HCT116 (cell line): ENCODE results near the gene ELAVL3. TPM values are rescaled to one million over a fixed set of nuclear protein-coding genes. Genes with fewer than 3 reads are reported as not detected.

Experiments
- ATAC-seq: fragments of 200-7000 bp; cut with Tn5 transposase; 2 replicates; pipeline ENCODE4 v1.9.1; 2020; ENCODE audit warnings: mild to moderate bottlenecking, moderate library complexity
- BruUV-seq: library from RNA; stranded (reverse); fragments of 400-500 nt; replicated peaks from 2 replicates; lab custom pipeline; 2021; lab: Mats Ljungman, UMichigan
- CTCF ChIA-PET: fragments of 300-600 bp; sonication (Branson Sonifier 250); formaldehyde crosslinking; loops from one replicate; lab custom pipeline; 2021; ENCODE audit warnings: antibody characterized with exemption; lab: Charles Lee
- POLR2A ChIA-PET: fragments of 300-600, 350-600 bp; sonication (Branson Sonifier 250); formaldehyde crosslinking; loops from one replicate; lab custom pipeline; 2021; ENCODE audit warnings: antibody characterized with exemption; lab: Charles Lee
- RAD21 ChIA-PET, 2 experiments: fragments of 300-600 bp; sonication (Branson Sonifier 250); formaldehyde crosslinking; loops; one replicate each; lab custom pipeline; 2023; ENCODE audit warnings: low total read pairs in 2 of 2; ENCODE audit not compliant: uncharacterized antibody in 2 of 2, unreplicated experiment in 2 of 2, low non-redundant PET in 1 of 2; lab: Charles Lee
- DNase-seq: peaks from one replicate; pipeline ENCODE4 v3.0.0-alpha.2; 2010; ENCODE audit warnings: low read depth, low spot score
- H2AFZ ChIP-seq: fragments of 200-600 bp; shearing (Covaris generic), sonication (generic); 2 replicates; pipeline ENCODE4 v1.6.1; 2017; ENCODE audit warnings: low read depth, mixed run types, mixed read lengths, antibody characterized with exemption, low read length; ENCODE audit not compliant: poor library complexity, severe bottlenecking
- H3K27ac ChIP-seq: 2 replicates; pipeline ENCODE4 v1.5.1; 2012; ENCODE audit warnings: low read depth, low read length
- H3K27me3 ChIP-seq: fragments of 200-600 bp; sonication (generic); 2 replicates; pipeline ENCODE4 v1.6.1; 2016; ENCODE audit warnings: mixed run types, low read length, mixed read lengths; ENCODE audit not compliant: insufficient read depth
- H3K36me3 ChIP-seq, 2 experiments: fragments of 200-500 bp in 1 of 2; fragments of 200-600 bp in 1 of 2; sonication (Bioruptor generic) in 1 of 2; sonication (generic) in 1 of 2; 2 replicates each; pipeline versions ENCODE4 v1.5.1 to v1.6.1; 2014 to 2016; ENCODE audit warnings: low read length in 2 of 2, inconsistent platforms in 1 of 2, mixed read lengths in 1 of 2, mixed run types in 1 of 2; ENCODE audit not compliant: insufficient read depth in 2 of 2, control insufficient read depth in 1 of 2
- H3K4me1 ChIP-seq, 2 experiments: fragments of 200-600 bp in 1 of 2; sonication (generic) in 1 of 2; 2 replicates each; pipeline versions ENCODE4 v1.5.1 to v1.6.1; 2012 to 2017; ENCODE audit warnings: low read length in 2 of 2, inconsistent platforms in 1 of 2, mild to moderate bottlenecking in 1 of 2, mixed read lengths in 1 of 2, mixed run types in 1 of 2, moderate library complexity in 1 of 2; ENCODE audit not compliant: insufficient read depth in 2 of 2, control insufficient read depth in 1 of 2
- H3K4me2 ChIP-seq: fragments of 200-600 bp; sonication (generic); 2 replicates; pipeline ENCODE4 v1.6.1; 2017; ENCODE audit warnings: mixed run types, low read length, mixed read lengths
- H3K4me3 ChIP-seq, 2 experiments: fragments of 200-600 bp in 1 of 2; sonication (generic) in 1 of 2; replicated peaks in 1 of 2; 2 replicates each; pipeline ENCODE4 v1.5.1; 2011 to 2016; ENCODE audit warnings: low read length in 2 of 2, control low read depth in 1 of 2, low read depth in 1 of 2, mild to moderate bottlenecking in 1 of 2, mixed read lengths in 1 of 2, mixed run types in 1 of 2
- H3K79me2 ChIP-seq: fragments of 200-600 bp; sonication (generic); 2 replicates; pipeline ENCODE4 v1.6.1; 2017; ENCODE audit warnings: mild to moderate bottlenecking, mixed run types, low read length, moderate library complexity, mixed read lengths; ENCODE audit not compliant: insufficient read depth
- H3K9ac ChIP-seq: fragments of 200-600 bp; sonication (generic); 2 replicates; pipeline ENCODE4 v1.6.1; 2016; ENCODE audit warnings: low read length, mixed read lengths
- H3K9me2 ChIP-seq: fragments of 200-600 bp; sonication (generic), shearing (Covaris generic); 2 replicates; pipeline ENCODE4 v1.6.1; 2017; ENCODE audit warnings: mixed run types, mild to moderate bottlenecking, moderate library complexity; ENCODE audit not compliant: insufficient read depth
- H3K9me3 ChIP-seq, 2 experiments: fragments of 200-500 bp in 1 of 2; fragments of 200-600 bp in 1 of 2; sonication (Bioruptor generic) in 1 of 2; sonication (generic) in 1 of 2; 2 replicates each; pipeline ENCODE4 v1.6.1; 2014 to 2017; ENCODE audit warnings: low read length in 2 of 2, mixed read lengths in 2 of 2, inconsistent platforms in 1 of 2, low read depth in 1 of 2, mild to moderate bottlenecking in 1 of 2, mixed run types in 1 of 2, moderate library complexity in 1 of 2; ENCODE audit not compliant: control insufficient read depth in 1 of 2, insufficient read depth in 1 of 2
- H4K20me1 ChIP-seq: fragments of 200-600 bp; sonication (generic), shearing (Covaris generic); 2 replicates; pipeline ENCODE4 v1.6.1; 2017; ENCODE audit warnings: mixed run types, mild to moderate bottlenecking, moderate library complexity; ENCODE audit not compliant: insufficient read depth
- FOSL1 ChIP-seq: IDR thresholded peaks from 2 replicates; pipeline ENCODE4 v1.6.1; 2012; ENCODE audit warnings: low read depth
- SP1 ChIP-seq: IDR thresholded peaks from 2 replicates; pipeline ENCODE4 v1.6.1; 2012; ENCODE audit warnings: low read depth
- SRF ChIP-seq: IDR thresholded peaks from 2 replicates; pipeline ENCODE4 v1.6.1; 2012; ENCODE audit warnings: low read depth
- intact Hi-C: fragments of 100-400 bp; cut with micrococcal nuclease; formaldehyde crosslinking; loops from 2 replicates; pipeline ENCODE4 v1.10.0; 2022
- microRNA-seq: library from miRNA; unstranded; fragments of <30 nt; microRNA quantifications from one replicate; pipeline ENCODE4, GENCODE V29; 2016; ENCODE audit warnings: borderline number of aligned reads
- total RNA-seq: library from RNA; stranded (reverse); gene quantifications from one replicate; pipeline ENCODE4 v1.2.1, GENCODE V29; 2021; ENCODE audit not compliant: unreplicated experiment

Gene ELAVL3
- total RNA-seq, 1 experiment from 2014 or later, result 0.05 TPM

DNA sequence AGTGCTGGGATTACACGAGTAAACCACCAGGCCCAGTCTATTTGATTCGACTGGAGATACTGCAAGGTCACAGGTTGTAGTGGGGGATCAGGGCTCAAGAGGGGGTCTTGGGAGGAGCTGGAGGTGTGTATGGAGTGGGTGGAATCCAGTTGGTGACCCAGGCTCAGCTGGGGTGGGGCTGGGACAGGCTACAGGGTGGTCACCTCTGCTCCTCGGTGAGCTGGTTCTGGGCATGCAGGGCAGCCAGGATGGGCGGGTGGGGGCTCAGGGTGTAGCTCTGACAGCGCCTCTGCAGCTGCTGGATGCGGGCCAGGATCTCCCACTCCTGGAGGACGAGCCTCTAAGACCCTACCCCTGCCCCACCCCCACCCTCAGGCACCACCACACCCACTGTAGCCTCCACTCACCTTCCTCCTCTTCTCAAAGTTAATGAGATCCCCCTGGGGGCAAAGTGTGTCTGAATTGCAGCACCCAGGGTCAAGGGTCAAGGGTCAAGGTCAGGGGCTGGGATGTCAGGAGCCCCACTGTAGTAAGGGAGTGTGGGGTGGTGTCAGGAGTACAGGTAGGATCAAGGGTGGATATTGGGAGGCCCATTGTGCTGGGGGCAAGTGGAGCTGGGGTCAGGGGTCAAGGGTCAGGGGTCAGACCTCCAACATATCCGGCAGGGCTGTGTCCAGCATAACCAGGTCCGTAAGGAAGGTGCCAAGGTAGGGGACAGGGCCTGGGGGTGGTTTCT lies 78.9 kb downstream of the ELAVL3 start:
- H3K9me2 ChIP-seq, result no peaks in the 10 kb centered on the region
- DNase-seq (no peak), ATAC-seq (no peak)
- no TSS peak for BruUV-seq
- no peak overlapping the region for H3K4me3 ChIP-seq
- no peaks in the 10 kb centered on the region for H3K27me3 ChIP-seq
- H2AFZ ChIP-seq, result no peak overlapping the region
- no peaks in the 10 kb centered on the region for H3K9me3 ChIP-seq
- CTCF ChIA-PET, result interaction anchor here (1.9 kb wide), 1 partner anchor 20 kb away, joined by 4 read pairs; no protein-coding TSS in a partner anchor
- intact Hi-C loops, result no loop called here
- no peak overlapping the region for H3K27ac ChIP-seq
- RAD21 ChIA-PET, result no interaction called here
- TF ChIP-seq FOSL1 (no peak), SP1 (no peak), SRF (no peak)
- H3K36me3 ChIP-seq, result peaks cover 24 to 26% of the 10 kb centered on the region in 2 experiments; a peak in 3 of 4 replicates
- POLR2A ChIA-PET, result no interaction called here
- no peak overlapping the region for H3K9ac ChIP-seq
- no peak overlapping the region for H3K4me2 ChIP-seq
- H3K79me2 ChIP-seq, result no peaks in the 10 kb centered on the region
- no peaks in the 10 kb centered on the region for H3K4me1 ChIP-seq
- H4K20me1 ChIP-seq, result no peaks in the 10 kb centered on the region

Small RNA genes lying within 50 kb of the gene (microRNA-seq; reads per million reads assigned to microRNA genes)
- gene MIR7974, result 2.0 reads per million

Other genes starting within 250 kb of the ELAVL3 start
- gene ANGPTL8, start 241.4 kb downstream of the ELAVL3 start, total RNA-seq, result not detected
- 82.4 TPM for gene DOCK6, start 218.5 kb downstream of the ELAVL3 start, total RNA-seq
- gene TSPAN16, start 184.9 kb downstream of the ELAVL3 start, total RNA-seq, result not detected
- 28.9 TPM for gene RAB3D, start 141.4 kb downstream of the ELAVL3 start, total RNA-seq
- 55.9 TPM for gene TMEM205, start 134.8 kb downstream of the ELAVL3 start, total RNA-seq
- 7.7 TPM for gene CCDC159, start 134.5 kb downstream of the ELAVL3 start, total RNA-seq
- 23.2 TPM for gene PLPPR2, start 125.6 kb downstream of the ELAVL3 start, total RNA-seq
- gene SWSAP1, start 106.4 kb downstream of the ELAVL3 start, total RNA-seq, result 2.5 TPM
- gene EPOR, start 96.7 kb downstream of the ELAVL3 start, total RNA-seq, result 15.3 TPM
- 99.2 TPM for gene RGL3, start 61.7 kb downstream of the ELAVL3 start, total RNA-seq
- 0.52 TPM for gene ODAD3, start 45.9 kb downstream of the ELAVL3 start, total RNA-seq
- gene PRKCSH, start 45.4 kb downstream of the ELAVL3 start, total RNA-seq, result 425 TPM
- 16.1 TPM for gene ZNF653, start 24.8 kb upstream of the ELAVL3 start, total RNA-seq
- 52.8 TPM for gene ECSIT, start 48.1 kb upstream of the ELAVL3 start, total RNA-seq
- gene CNN1, start 57.8 kb upstream of the ELAVL3 start, total RNA-seq, result 0.64 TPM
- gene ELOF1, start 78.2 kb upstream of the ELAVL3 start, total RNA-seq, result 74.5 TPM
- gene ACP5, start 96.6 kb upstream of the ELAVL3 start, total RNA-seq, result 1.2 TPM
- gene ZNF627, start 116.4 kb upstream of the ELAVL3 start, total RNA-seq, result 14.8 TPM